WTC11 (cell line): ENCODE measurements around the gene CCDC57.

Experiments used
- AFF4 ChIP-seq: sonication (generic); formaldehyde crosslinking; IDR thresholded peaks from 2 replicates; pipeline ENCODE4 v1.8.1; 2023; ENCODE audit warnings: mild to moderate bottlenecking, missing genetic modification reagents, borderline replicate concordance
- ARID4B ChIP-seq: sonication (generic); formaldehyde crosslinking; IDR thresholded peaks from 2 replicates; pipeline ENCODE4 v1.8.0; 2023; ENCODE audit warnings: missing genetic modification reagents, mild to moderate bottlenecking, borderline replicate concordance
- CTCF ChIP-seq: fragments of 200-600 bp; IDR thresholded peaks from 2 replicates; pipeline ENCODE4 v1.8.0; 2022; ENCODE audit warnings: antibody characterized with exemption
- MLX ChIP-seq: sonication (generic); formaldehyde crosslinking; IDR thresholded peaks from 2 replicates; pipeline ENCODE4 v1.8.1; 2023; ENCODE audit warnings: mild to moderate bottlenecking, missing genetic modification reagents, moderate library complexity
- MXD4 ChIP-seq: fragments of 250-450 bp; sonication (Bioruptor Pico); IDR thresholded peaks from 2 replicates; pipeline ENCODE4 v1.8.0; 2021; ENCODE audit warnings: mild to moderate bottlenecking, moderate library complexity, borderline replicate concordance
- SP1 ChIP-seq: sonication (generic); formaldehyde crosslinking; conservative IDR thresholded peaks from 2 replicates; pipeline ENCODE4 v1.8.1; 2022; ENCODE audit warnings: missing genetic modification reagents
- USF2 ChIP-seq: sonication (generic); formaldehyde crosslinking; IDR thresholded peaks from 2 replicates; pipeline ENCODE4 v1.8.1; 2023; ENCODE audit warnings: mild to moderate bottlenecking, missing genetic modification reagents, moderate library complexity
- ZNF232 ChIP-seq: sonication (generic); formaldehyde crosslinking; IDR thresholded peaks from 2 replicates; pipeline ENCODE4 v1.8.0; 2022; ENCODE audit warnings: mild to moderate bottlenecking, missing genetic modification reagents
- ZNF512 ChIP-seq: sonication (generic); formaldehyde crosslinking; IDR thresholded peaks from 2 replicates; pipeline ENCODE4 v1.8.1; 2022; ENCODE audit warnings: missing genetic modification reagents, borderline replicate concordance
- ZNF671 ChIP-seq: fragments of 250-450 bp; sonication (Bioruptor Pico); IDR thresholded peaks from 2 replicates; pipeline ENCODE4 v1.8.0; 2021; ENCODE audit warnings: mild to moderate bottlenecking
- ZSCAN18 ChIP-seq: fragments of 250-450 bp; sonication (Bioruptor Pico); IDR thresholded peaks from 2 replicates; pipeline ENCODE4 v2.1.2; 2022; ENCODE audit warnings: mild to moderate bottlenecking, moderate library complexity

- TF ChIP-seq CTCF (no peak), ZNF232 (CRISPR knock-in tag) (no peak), AFF4 (CRISPR knock-in tag) (no peak), ZSCAN18 (no peak), MXD4 (no peak), ARID4B (no peak), ZNF512 (no peak), USF2 (CRISPR knock-in tag) (no peak), MLX (CRISPR knock-in tag) (no peak), SP1 (no peak), ZNF671 (CRISPR knock-in tag) (no peak)
Observed at GRCh38 chr17:82247856-82248671, 35.4 kb upstream of the CCDC57 start.
